ENCODE results near the gene WHRN. TPM values are rescaled to one million over a fixed set of nuclear protein-coding genes. Genes with fewer than 3 reads are reported as not detected.

Gene WHRN
- total and polyA plus RNA-seq, 2 of the 13 experiments (the other 11 are each of a cell fraction or from before 2014, with no cell fraction given): 2.3 to 5.3 TPM

- TF ChIP-seq AGO2 (optimal IDR thresholded peaks at IDR 0.05; ENCODE audit: low read depth, low read length): no peak
- TF ChIP-seq SKI (IDR thresholded peaks at IDR 0.05; ENCODE audit: partially characterized antibody): no peak
- TF ChIP-seq NR2F6 (IDR thresholded peaks at IDR 0.05): no peak
- TF ChIP-seq NR2F6 (CRISPR knock-in tag; IDR thresholded peaks at IDR 0.05): no peak
- no peak for TF ChIP-seq ZNF773 (CRISPR knock-in tag; IDR thresholded peaks at IDR 0.05; ENCODE audit: borderline replicate concordance)
- TF ChIP-seq HOXA3 (CRISPR knock-in tag; IDR thresholded peaks at IDR 0.05): no peak
Observed at GRCh38 chr9:114549697-114550330, 44.5 kb upstream of the WHRN start (continued).

GRCh38 chr9:114546851-114547250 is 41.6 kb upstream of the WHRN start:
- Histone ChIP-seq H3K79me2 (ENCODE audit: insufficient read depth, low read length) (no peaks in the 10 kb centered on the region), H2AFZ (ENCODE audit: low read length) (no peak overlapping the region), H3K9ac (ENCODE audit: insufficient read depth, low read depth, low read length) (no peak overlapping the region), H3K4me2 (ENCODE audit: low read depth, low read length) (no peak overlapping the region), H4K20me1 (ENCODE audit: insufficient read depth, low read length) (no peaks in the 10 kb centered on the region), H3K36me3 (replicated peaks in 1 of 2; ENCODE audit: control insufficient read depth in 1 of 2, insufficient read depth in 2 of 2, low read length in 2 of 2) (no peaks in the 10 kb centered on the region), H3K4me1 (ENCODE audit: insufficient read depth, low read length) (no peaks in the 10 kb centered on the region), H3K4me3 (replicated peaks in 1 of 3; ENCODE audit: insufficient read depth in 1 of 3, low read depth in 2 of 3, low read length in 3 of 3) (no peak overlapping the region), H3K27me3 (ENCODE audit: control insufficient read depth in 1 of 2, insufficient read depth in 2 of 2, low read length in 2 of 2) (peaks cover 0 to 1% of the 10 kb centered on the region in 2 experiments; a peak in 1 of 5 replicates), H3K27ac (ENCODE audit: extremely low read length, insufficient read depth, low read length) (no peak overlapping the region), H3K9me3 (ENCODE audit: low read length) (no peaks in the 10 kb centered on the region)
- ATAC-seq (no peak), DNase-seq (ENCODE audit: low spot score) (no peak), FAIRE-seq (no peak)
- in situ Hi-C loops (cut with HindIII; ENCODE audit: extremely low pct_ligation_motif_present, low pct_unique_long_range_greater_than_20kb) (no loop called here), intact Hi-C loops (cut with micrococcal nuclease; ENCODE audit: unreplicated experiment) (no loop called here)
- CTCF ChIA-PET (ENCODE audit: low intra/inter-chr PET ratio, low total read pairs): no interaction called here
- BruUV-seq (replicated peaks): no TSS peak
- POLR2A ChIA-PET: interaction anchor here (1.9 kb wide), 1 partner anchor 41 kb away, joined by 4 read pairs; the partner anchor contains the start of gene ATP6V1G1
- TF ChIP-seq KLF12 (CRISPR knock-in tag; IDR thresholded peaks at IDR 0.05; ENCODE audit: borderline replicate concordance): no peak
- TF ChIP-seq ZNF10 (CRISPR knock-in tag; IDR thresholded peaks at IDR 0.05; ENCODE audit: borderline replicate concordance, low read depth): no peak
- no peak for TF ChIP-seq HBP1 (CRISPR knock-in tag; IDR thresholded peaks at IDR 0.05; ENCODE audit: low read depth)
- no peak for TF ChIP-seq STAG1 (CRISPR knock-in tag; IDR thresholded peaks at IDR 0.05)
- no peak for TF ChIP-seq NPAS2 (CRISPR knock-in tag; IDR thresholded peaks at IDR 0.05; ENCODE audit: borderline replicate concordance)
- TF ChIP-seq MAZ (IDR thresholded peaks at IDR 0.05; ENCODE audit: borderline replicate concordance, low read depth, low read length): no peak
- no peak for TF ChIP-seq MAZ (CRISPR knock-in tag; IDR thresholded peaks at IDR 0.05; ENCODE audit: low read depth)
- no peak for TF ChIP-seq NFIC (IDR thresholded peaks at IDR 0.05; ENCODE audit: low read length)
- no peak for TF ChIP-seq DNMT1 (CRISPR knock-in tag; IDR thresholded peaks at IDR 0.05)
- TF ChIP-seq ZNF660 (CRISPR knock-in tag; IDR thresholded peaks at IDR 0.05; ENCODE audit: borderline replicate concordance, low read depth): no peak
- no peak for TF ChIP-seq ZNF597 (CRISPR knock-in tag; IDR thresholded peaks at IDR 0.05)
- no peak for TF ChIP-seq ZNF850 (CRISPR knock-in tag; conservative IDR thresholded peaks at IDR 0.05)
- no peak for TF ChIP-seq NBN (conservative IDR thresholded peaks at IDR 0.05)
- no peak for TF ChIP-seq ZBTB25 (CRISPR knock-in tag; IDR thresholded peaks at IDR 0.05)

Data from HepG2 (cell line).